ENCODE results near the gene LRFN5. TPM values are rescaled to one million over a fixed set of nuclear protein-coding genes. Genes with fewer than 3 reads are reported as not detected.

LRFN5 gene
- total and polyA plus RNA-seq, 9 of the 15 experiments (the other 6 are each of a cell fraction or from before 2014, with no cell fraction given): 0.01 to 0.27 (median 0.09) TPM; not detected in 1

- Histone ChIP-seq H3K27me3 (ENCODE audit: control insufficient read depth in 2 of 2, insufficient read depth in 2 of 2, low read length in 2 of 2) (no peaks in the 10 kb centered on the region; a peak in 1 of 5 replicates), H3K79me2 (ENCODE audit: control insufficient read depth, insufficient read depth, low read length) (no peaks in the 10 kb centered on the region), H3K4me1 (replicated peaks in 1 of 2; ENCODE audit: control insufficient read depth in 2 of 2, insufficient read depth in 2 of 2, low read length in 2 of 2) (no peaks in the 10 kb centered on the region), H3K27ac (ENCODE audit: extremely low read depth, low read depth, low read length) (no peak overlapping the region), H3K36me3 (ENCODE audit: control insufficient read depth, insufficient read depth, low read length) (no peaks in the 10 kb centered on the region), H3K9ac (ENCODE audit: insufficient read depth in 1 of 2, low read depth in 2 of 2, low read length in 2 of 2) (no peak overlapping the region), H2AFZ (ENCODE audit: low read depth, low read length) (no peak overlapping the region), H3K4me3 (peak overlapping the region; percentile 29; the same call in 1 of the 2 replicates), H3K9me3 (replicated peaks; ENCODE audit: control insufficient read depth, insufficient read depth, low read depth, low read length) (no peaks in the 10 kb centered on the region), H3K4me2 (ENCODE audit: insufficient read depth, low read length) (peak overlapping the region; percentile 37; the same call in 1 of the 2 replicates), H3K9me1 (ENCODE audit: control insufficient read depth, insufficient read depth, low read length) (no peaks in the 10 kb centered on the region), H4K20me1 (replicated peaks; ENCODE audit: control insufficient read depth, insufficient read depth, low read length) (no peaks in the 10 kb centered on the region)
- DNase-seq (ENCODE audit: extremely low read depth in 1 of 4, low spot score in 3 of 4): no peak
- intact Hi-C loops (cut with micrococcal nuclease) (no loop called here), in situ Hi-C loops (cut with MboI) (no loop called here)
- TF ChIP-seq TFE3 (CRISPR knock-in tag; IDR thresholded peaks at IDR 0.05) (no peak), PRPF4 (IDR thresholded peaks at IDR 0.05; ENCODE audit: insufficient read depth, low read depth, low read length, poor library complexity, severe bottlenecking) (no peak), POLR2AphosphoS5 (IDR thresholded peaks at IDR 0.05; ENCODE audit: control insufficient read depth, insufficient read depth, low read depth, low read length) (no peak), ELF1 (tag; IDR thresholded peaks at IDR 0.05) (no peak), RAD21 (CRISPR knock-in tag; conservative IDR thresholded peaks at IDR 0.05 in 1 of 2, IDR thresholded peaks at IDR 0.05 in 1 of 2) (no peak), ZBTB8A (IDR thresholded peaks at IDR 0.05; ENCODE audit: partially characterized antibody) (no peak), SRSF3 (IDR thresholded peaks at IDR 0.05; ENCODE audit: insufficient read depth, low read length) (no peak), HDAC3 (IDR thresholded peaks at IDR 0.05; ENCODE audit: borderline replicate concordance, partially characterized antibody) (no peak), CBFB (CRISPR knock-in tag; IDR thresholded peaks at IDR 0.05) (no peak), MYBL2 (IDR thresholded peaks at IDR 0.05; ENCODE audit: low read depth) (no peak), MYBL2 (CRISPR knock-in tag; IDR thresholded peaks at IDR 0.05; ENCODE audit: borderline replicate concordance) (no peak), NFRKB (IDR thresholded peaks at IDR 0.05; ENCODE audit: low read depth) (no peak), ZNF584 (CRISPR knock-in tag; IDR thresholded peaks at IDR 0.05; ENCODE audit: low read depth) (no peak), ETV1 (tag; conservative IDR thresholded peaks at IDR 0.05; ENCODE audit: low read depth) (no peak), KAT7 (CRISPR knock-in tag; IDR thresholded peaks at IDR 0.05; ENCODE audit: borderline replicate concordance) (no peak), ZNF134 (CRISPR knock-in tag; conservative IDR thresholded peaks at IDR 0.05) (no peak), ADNP (tag; IDR thresholded peaks at IDR 0.05) (no peak), GTF2E2 (tag; IDR thresholded peaks at IDR 0.05) (no peak)
- BruUV-seq (replicated peaks): no TSS peak
- ATAC-seq: no peak
- no peak for FAIRE-seq
- CTCF ChIA-PET (ENCODE audit: low intra/inter-chr PET ratio): no interaction called here
- WGBS (ENCODE audit: insufficient coverage, low coverage, missing lambda C conversion rate): 3% methylated on average over 17 of the region's 21 CpGs
- POLR2A ChIA-PET: no interaction called here
Measured at GRCh38 chr14:41607304-41607775, 664 bp downstream of the LRFN5 start.

Measured in K562 (cell line).